B cell (primary cell): ENCODE measurements around the gene NPIPA3. TPM values are rescaled to one million over a fixed set of nuclear protein-coding genes. Genes with fewer than 3 reads are reported as not detected.
"Not testable (repeated sequence)": the region's sequence is repeated elsewhere in the genome, so short reads cannot be mapped to it uniquely, and the experiment has no call there.

ENCODE experiments used
- ATAC-seq: fragments of 200-7000 bp; cut with Tn5 transposase; one replicate; pipeline ENCODE4 v1.10.0; 2021; ENCODE audit warnings: low read depth, mild to moderate bottlenecking, moderate number of reproducible peaks, moderate library complexity
- CTCF ChIA-PET: fragments of 350-600 bp; sonication (Branson Sonifier 250); formaldehyde crosslinking; loops from one replicate; lab custom pipeline; 2021; ENCODE audit warnings: antibody characterized with exemption, inconsistent platforms; lab: Charles Lee
- POLR2A ChIA-PET: fragments of 350-600 bp; sonication (Branson Sonifier 250); formaldehyde crosslinking; loops from one replicate; lab custom pipeline; 2021; ENCODE audit warnings: antibody characterized with exemption; lab: Charles Lee
- DNase-seq: peaks from one replicate; pipeline ENCODE4 v3.0.0; 2013
- H2AFZ ChIP-seq: 2 replicates; pipeline ENCODE4 v1.6.1; 2012; ENCODE audit warnings: mild to moderate bottlenecking, low read depth, low read length; ENCODE audit not compliant: insufficient read depth, poor library complexity, severe bottlenecking
- H3K27ac ChIP-seq, 2 donors: 1 replicate in 1 of 2; 2 replicates in 1 of 2; pipeline ENCODE4 v1.5.1; 2012 to 2013; ENCODE audit warnings: low read length in 2 of 2, mild to moderate bottlenecking in 2 of 2, moderate library complexity in 1 of 2
- H3K27me3 ChIP-seq, 4 experiments: fragments of 200-600 bp in 1 of 4; sonication (generic) in 1 of 4; replicated peaks in 1 of 4; 1 replicate in 2 of 4; 2 replicates in 2 of 4; pipeline versions ENCODE4 v1.6.1 to v1.7.0; 2013 to 2016; ENCODE audit warnings: low read length in 3 of 4, mild to moderate bottlenecking in 2 of 4, mixed read lengths in 1 of 4, moderate library complexity in 1 of 4; ENCODE audit not compliant: insufficient read depth in 4 of 4, control insufficient read depth in 3 of 4; ENCODE audit errors: control extremely low read depth in 1 of 4
- H3K36me3 ChIP-seq, 2 experiments: replicated peaks in 1 of 2; 1 replicate in 1 of 2; 2 replicates in 1 of 2; pipeline versions ENCODE4 v1.6.1 to v1.7.1; 2013; ENCODE audit warnings: low read length in 1 of 2; ENCODE audit not compliant: insufficient read depth in 2 of 2, control insufficient read depth in 1 of 2; ENCODE audit errors: control extremely low read depth in 1 of 2, extremely low read depth in 1 of 2
- H3K4me1 ChIP-seq, 2 donors: fragments of 200-600 bp in 1 of 2; sonication (generic) in 1 of 2; 1 replicate in 1 of 2; 2 replicates in 1 of 2; pipeline versions ENCODE4 v1.5.1 to v1.6.1; 2013 to 2017; ENCODE audit warnings: low read length in 2 of 2; ENCODE audit not compliant: control insufficient read depth in 2 of 2, insufficient read depth in 2 of 2
- H3K4me2 ChIP-seq: replicated peaks from 2 replicates; pipeline ENCODE3; 2012; ENCODE audit warnings: mild to moderate bottlenecking, low read depth, low read length; ENCODE audit not compliant: poor library complexity, severe bottlenecking
- H3K4me3 ChIP-seq, 5 experiments: fragments of 200-600 bp in 1 of 5; sonication (generic) in 1 of 5; 1 replicate in 3 of 5; 2 replicates in 2 of 5; pipeline versions ENCODE4 v1.5.1 to v1.7.0; 2011 to 2016; ENCODE audit warnings: low read length in 4 of 5, mild to moderate bottlenecking in 4 of 5, low read depth in 2 of 5, control low read depth in 1 of 5, moderate library complexity in 1 of 5; ENCODE audit not compliant: insufficient read depth in 1 of 5; ENCODE audit errors: control extremely low read depth in 1 of 5, extremely low read depth in 1 of 5
- H3K79me2 ChIP-seq: fragments of 200-600 bp; sonication (generic); one replicate; pipeline ENCODE4 v1.6.0; 2016; ENCODE audit warnings: low read length; ENCODE audit not compliant: control insufficient read depth, insufficient read depth
- H3K9ac ChIP-seq: fragments of 200-600 bp; sonication (generic); 2 replicates; pipeline ENCODE4 v1.6.1; 2017; ENCODE audit warnings: mild to moderate bottlenecking, low read length, moderate library complexity
- H3K9me3 ChIP-seq, 3 donors: one replicate each; pipeline versions ENCODE4 v1.6.1 to v1.7.1; 2013; ENCODE audit warnings: low read length in 2 of 3; ENCODE audit not compliant: control insufficient read depth in 2 of 3, insufficient read depth in 1 of 3; ENCODE audit errors: control extremely low read depth in 1 of 3
- H4K20me1 ChIP-seq: 2 replicates; pipeline ENCODE4 v1.6.0; 2012; ENCODE audit warnings: mild to moderate bottlenecking, low read length; ENCODE audit not compliant: insufficient read depth, control insufficient read depth, poor library complexity, severe bottlenecking
- H3K27ac Mint-ChIP-seq: one replicate; pipeline ENCODE4 v1.8.0; 2021; ENCODE audit warnings: mixed read lengths
- H3K27me3 Mint-ChIP-seq: one replicate; pipeline ENCODE4 v1.8.0; 2021; ENCODE audit warnings: mixed read lengths
- H3K4me1 Mint-ChIP-seq: one replicate; pipeline ENCODE4 v1.8.0; 2021; ENCODE audit warnings: mixed read lengths
- H3K4me3 Mint-ChIP-seq: one replicate; pipeline ENCODE4 v1.8.0; 2021; ENCODE audit warnings: mixed read lengths
- H3K9me3 Mint-ChIP-seq: one replicate; pipeline ENCODE4 v1.8.0; 2022; ENCODE audit warnings: mixed read lengths; ENCODE audit not compliant: insufficient read depth
- EZH2 ChIP-seq: IDR thresholded peaks from 2 replicates; pipeline ENCODE4 v1.6.1; 2012; ENCODE audit warnings: borderline replicate concordance, low read depth, mild to moderate bottlenecking, moderate library complexity, low read length; ENCODE audit not compliant: insufficient read depth, poor library complexity, severe bottlenecking
- WGBS: methylation state at CpG from one replicate; pipeline ENCODE4 v1.1.5; 2013; ENCODE audit warnings: missing lambda C conversion rate; ENCODE audit not compliant: insufficient coverage; 5-methylcytosine and 5-hydroxymethylcytosine counted together
- intact Hi-C: fragments of 100-400 bp; cut with micrococcal nuclease; formaldehyde crosslinking; loops from one replicate; pipeline ENCODE4 v1.10.0; 2022
- polyA minus RNA-seq: library from RNA; depleted of rRNA, polyadenylated mRNA; stranded (reverse); fragments of >200 nt; gene quantifications from 2 replicates; pipeline ENCODE4 v1.2.3, GENCODE V29; 2012
- polyA plus RNA-seq: library from polyadenylated mRNA; depleted of rRNA; stranded (reverse); fragments of >200 nt; gene quantifications from 2 replicates; pipeline ENCODE4 v1.2.3, GENCODE V29; 2012
- total RNA-seq, 2 donors: library from RNA; stranded (reverse); fragments of 120-200 nt in 1 of 2; gene quantifications; 1 replicate in 1 of 2; 2 replicates in 1 of 2; pipeline versions ENCODE4 v1.2.3 to v1.2.4, GENCODE V29; 2013 to 2022
- TF ChIP-seq, protein P1 (sequence below): fragments of 200-600 bp; IDR thresholded peaks from one replicate; pipeline ENCODE4 v1.8.0; 2022; ENCODE audit warnings: antibody characterized with exemption, mild to moderate bottlenecking

The NPIPA3 gene
- total RNA-seq (3.7 and 6.1 TPM in 2 replicates), polyA plus RNA-seq (1.4 and 12.2 TPM in 2 replicates), polyA minus RNA-seq (1.5 TPM in 1 of 2 replicates, not detected in the other)
- total RNA-seq (2013), result 1.1 TPM

DNA sequence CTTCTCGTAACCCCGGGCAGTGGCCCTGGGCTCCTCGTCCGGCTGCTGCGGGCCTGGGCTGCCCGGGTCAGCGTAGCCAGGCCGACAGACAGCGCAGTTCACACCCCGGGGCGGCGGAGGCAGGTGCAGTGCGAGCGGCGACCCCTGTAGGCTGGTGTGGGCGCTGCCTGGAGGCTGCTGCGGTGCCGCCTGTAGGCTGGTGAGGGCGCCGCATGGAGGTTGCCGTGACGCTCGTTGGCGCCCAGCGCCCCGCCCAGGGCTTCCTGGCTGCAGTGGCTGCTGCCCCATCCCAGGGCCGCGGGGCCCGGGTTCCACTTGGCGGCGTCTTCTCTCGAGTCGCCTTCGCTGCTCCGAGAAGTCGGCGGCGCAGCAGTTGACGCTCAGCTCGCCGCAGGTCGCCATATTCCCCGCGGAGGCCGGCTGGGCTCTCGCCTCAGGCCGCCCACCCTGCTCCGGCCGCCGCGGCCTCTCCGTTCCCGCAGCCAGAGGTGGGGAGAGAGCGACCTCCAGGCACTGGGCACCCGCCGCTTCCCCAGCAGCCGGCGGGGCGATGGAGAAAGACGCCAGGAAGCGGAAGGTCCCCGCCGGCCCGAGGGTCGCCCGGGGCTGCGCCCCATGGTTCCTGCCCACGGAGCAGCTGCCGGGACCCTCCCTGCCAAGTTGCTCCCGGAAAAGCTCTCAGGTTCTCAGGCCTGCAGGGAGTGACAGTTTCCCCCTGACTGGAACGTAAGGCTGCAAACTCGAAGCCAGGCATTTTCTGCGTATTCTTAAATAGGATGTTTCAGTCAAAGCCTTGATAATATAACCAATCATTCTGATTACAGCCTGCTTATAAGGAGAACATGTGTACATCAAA lies at the start of gene NPIPA3:
NPIPA3 (plus strand) TSS at position 256 of the 856 bp plus-strand sequence. CDS start 5,533 bp downstream, outside the sequence.
- ATAC-seq, result peak; percentile 99
- CTCF ChIA-PET, H3K4me1 ChIP-seq, H3K36me3 ChIP-seq, H3K27ac Mint-ChIP-seq, intact Hi-C loops, H3K4me3 Mint-ChIP-seq, H3K27me3 ChIP-seq, H3K9me3 ChIP-seq, H3K4me1 Mint-ChIP-seq, H3K9ac ChIP-seq, H3K27me3 Mint-ChIP-seq, H2AFZ ChIP-seq, H4K20me1 ChIP-seq, POLR2A ChIA-PET, H3K9me3 Mint-ChIP-seq, H3K27ac ChIP-seq, DNase-seq, H3K4me3 ChIP-seq, H3K4me2 ChIP-seq, H3K79me2 ChIP-seq: not testable (repeated sequence)
- WGBS, result no CpG with 5 or more reads among the region's 73 CpGs

DNA sequence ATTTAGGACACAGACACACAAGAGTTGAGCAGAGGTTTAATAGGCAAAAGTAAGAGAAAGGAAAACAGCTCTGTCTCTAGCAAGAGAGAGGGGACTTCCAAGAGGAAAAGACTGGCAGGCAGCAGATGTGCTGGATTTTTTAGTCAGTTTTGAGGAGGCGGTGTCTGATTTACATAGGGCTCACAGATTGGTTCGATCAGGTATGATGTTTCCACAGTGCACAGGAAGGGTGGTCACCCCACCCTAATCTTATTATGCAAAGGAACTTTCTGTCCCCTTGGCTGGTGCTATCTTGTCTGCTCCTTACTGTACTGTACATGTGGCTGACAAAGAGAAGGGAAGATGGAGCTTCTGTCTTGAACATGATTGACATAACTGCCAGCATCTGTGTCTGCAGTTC lies 45.1 kb upstream of the NPIPA3 start:
- peak overlapping the region; percentile 25 for H3K4me2 ChIP-seq
- ATAC-seq, result peak; percentile 89
- peak overlapping the region; percentile 7 for H3K4me3 Mint-ChIP-seq
- no peak for TF ChIP-seq EZH2
- TF ChIP-seq, protein P1, sequence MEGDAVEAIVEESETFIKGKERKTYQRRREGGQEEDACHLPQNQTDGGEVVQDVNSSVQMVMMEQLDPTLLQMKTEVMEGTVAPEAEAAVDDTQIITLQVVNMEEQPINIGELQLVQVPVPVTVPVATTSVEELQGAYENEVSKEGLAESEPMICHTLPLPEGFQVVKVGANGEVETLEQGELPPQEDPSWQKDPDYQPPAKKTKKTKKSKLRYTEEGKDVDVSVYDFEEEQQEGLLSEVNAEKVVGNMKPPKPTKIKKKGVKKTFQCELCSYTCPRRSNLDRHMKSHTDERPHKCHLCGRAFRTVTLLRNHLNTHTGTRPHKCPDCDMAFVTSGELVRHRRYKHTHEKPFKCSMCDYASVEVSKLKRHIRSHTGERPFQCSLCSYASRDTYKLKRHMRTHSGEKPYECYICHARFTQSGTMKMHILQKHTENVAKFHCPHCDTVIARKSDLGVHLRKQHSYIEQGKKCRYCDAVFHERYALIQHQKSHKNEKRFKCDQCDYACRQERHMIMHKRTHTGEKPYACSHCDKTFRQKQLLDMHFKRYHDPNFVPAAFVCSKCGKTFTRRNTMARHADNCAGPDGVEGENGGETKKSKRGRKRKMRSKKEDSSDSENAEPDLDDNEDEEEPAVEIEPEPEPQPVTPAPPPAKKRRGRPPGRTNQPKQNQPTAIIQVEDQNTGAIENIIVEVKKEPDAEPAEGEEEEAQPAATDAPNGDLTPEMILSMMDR, result no peak
- no peaks in the 10 kb centered on the region for H3K79me2 ChIP-seq
- H3K27ac ChIP-seq, result peak overlapping the region; percentile 47 to 64
- H3K27ac Mint-ChIP-seq, result peak overlapping the region; percentile 42
- peaks cover 6 to 13% of the 10 kb centered on the region in 2 donors for H3K4me1 ChIP-seq
- peak; percentile 61 for DNase-seq
- H3K9me3 ChIP-seq, result no peaks in the 10 kb centered on the region
- H3K4me1 Mint-ChIP-seq, result peaks cover 8% of the 10 kb centered on the region
- no peaks in the 10 kb centered on the region for H3K27me3 ChIP-seq
- H4K20me1 ChIP-seq, result no peaks in the 10 kb centered on the region
- POLR2A ChIA-PET, result interaction anchor here (1.3 kb wide), 1 partner anchor 26 kb away, joined by 3 read pairs; the partner anchor contains the start of gene BFAR
- intact Hi-C loops, result no loop called here
- CTCF ChIA-PET, result no interaction called here
- no peak overlapping the region for H3K4me3 ChIP-seq
- no peak overlapping the region for H3K9ac ChIP-seq
- WGBS, result 72% methylated on average over 2 of the region's 2 CpGs
- H3K9me3 Mint-ChIP-seq, result no peaks in the 10 kb centered on the region
- no peaks in the 10 kb centered on the region for H3K27me3 Mint-ChIP-seq
- peaks cover 7 to 61% of the 10 kb centered on the region in 2 experiments for H3K36me3 ChIP-seq
- H2AFZ ChIP-seq, result no peak overlapping the region
